Gastrocnemius medialis (tissue), 4 donors: ENCODE data around the gene ZNF407.

Experiments used
- CTCF ChIP-seq, 5 experiments: fragments of 450-650 bp in 3 of 5; fragments of 200-600 bp in 2 of 5; sonication (generic) in 2 of 5; IDR thresholded peaks in 4 of 5; conservative IDR thresholded peaks in 1 of 5; 1 replicate in 4 of 5; 2 replicates in 1 of 5; pipeline ENCODE4 v1.5.1; 2016 to 2019; ENCODE audit warnings: antibody characterized with exemption in 5 of 5, mild to moderate bottlenecking in 3 of 5, moderate library complexity in 3 of 5
- POLR2A ChIP-seq, 2 donors: fragments of 450-650 bp; IDR thresholded peaks; one replicate each; pipeline ENCODE4 v1.6.1; 2017; ENCODE audit warnings: antibody characterized with exemption in 2 of 2, mild to moderate bottlenecking in 2 of 2, moderate library complexity in 2 of 2

GRCh38 chr18:74558096-74558495 lies 39.6 kb upstream of the ZNF407 start:
- TF ChIP-seq CTCF (IDR thresholded peaks at IDR 0.05 in 4 of 5, conservative IDR thresholded peaks at IDR 0.05 in 1 of 5) (no peak), POLR2A (IDR thresholded peaks at IDR 0.05) (no peak)
